NCI-H82 (cell line): Measurements from ENCODE around the gene CD47.

Experiments used
- DNase-seq: peaks from one replicate; lab custom pipeline; 2025; lab: John Stamatoyannopoulos, UW

CD47 gene

GRCh38 chr3:108051005-108051404 is 39.8 kb downstream of the CD47 start:
- no peak for DNase-seq

- DNase-seq: no peak
Observed at GRCh38 chr3:108047987-108048386, 42.8 kb downstream of the CD47 start.

GRCh38 chr3:108046247-108046646 is 44.6 kb downstream of the CD47 start:
- no peak for DNase-seq

GRCh38 chr3:108044699-108045098 is 46.1 kb downstream of the CD47 start:
- no peak for DNase-seq

- no peak for DNase-seq
Observed at GRCh38 chr3:108042300-108042699, 48.5 kb downstream of the CD47 start.

GRCh38 chr3:108041253-108041652 is 49.6 kb downstream of the CD47 start:
- no peak for DNase-seq

GRCh38 chr3:108037770-108038169 is 53.1 kb downstream of the CD47 start:
- DNase-seq: peak; percentile 94

- peak; percentile 51 for DNase-seq
Observed at GRCh38 chr3:108036984-108037741, 53.7 kb downstream of the CD47 start.

GRCh38 chr3:108036401-108036800 is 54.4 kb downstream of the CD47 start:
- DNase-seq: no peak

- DNase-seq: no peak
Observed at GRCh38 chr3:108035751-108036150, 55.1 kb downstream of the CD47 start.

GRCh38 chr3:108031895-108032294 is 58.9 kb downstream of the CD47 start:
- no peak for DNase-seq

- no peak for DNase-seq
Observed at GRCh38 chr3:108030960-108031359, 59.9 kb downstream of the CD47 start.

- no peak for DNase-seq
Observed at GRCh38 chr3:108029466-108029865, 61.4 kb downstream of the CD47 start.

GRCh38 chr3:108028896-108029295 is 61.9 kb downstream of the CD47 start:
- DNase-seq: no peak

GRCh38 chr3:108025177-108025576 is 65.7 kb downstream of the CD47 start:
- DNase-seq: no peak

GRCh38 chr3:108024146-108024850 is 66.5 kb downstream of the CD47 start:
- DNase-seq: no peak

- no peak for DNase-seq
Observed at GRCh38 chr3:108022256-108023150, 68.3 kb downstream of the CD47 start.

GRCh38 chr3:108021533-108021932 is 69.3 kb downstream of the CD47 start:
- no peak for DNase-seq

GRCh38 chr3:108021131-108021530 is 69.7 kb downstream of the CD47 start:
- no peak for DNase-seq

GRCh38 chr3:108018552-108018951 is 72.3 kb downstream of the CD47 start:
- no peak for DNase-seq

GRCh38 chr3:108017587-108017986 is 73.2 kb downstream of the CD47 start:
- no peak for DNase-seq

GRCh38 chr3:108014943-108015342 is 75.9 kb downstream of the CD47 start:
- DNase-seq: no peak
